MM.1S (cell line): ENCODE measurements around the gene ATXN1.

Experiments
- DNase-seq: peaks from one replicate; pipeline ENCODE4 v3.0.0-alpha.2; 2015
- H2AFZ ChIP-seq: fragments of 300-600 bp; sonication (generic); 2 replicates; pipeline ENCODE4 v1.6.0; 2016; ENCODE audit warnings: antibody characterized with exemption, low read length
- H3F3A ChIP-seq: fragments of 300-600 bp; sonication (generic); 2 replicates; pipeline ENCODE4 v1.6.1; 2016; ENCODE audit warnings: mild to moderate bottlenecking, antibody characterized with exemption, low read length, moderate library complexity, mixed read lengths; ENCODE audit not compliant: insufficient read depth
- H3K27ac ChIP-seq: fragments of 300-600 bp; sonication (generic); 2 replicates; pipeline ENCODE4 v1.5.1; 2016; ENCODE audit warnings: mild to moderate bottlenecking, low read length
- H3K27me3 ChIP-seq: fragments of 300-600 bp; sonication (generic); replicated peaks from 2 replicates; pipeline ENCODE4 v1.6.0; 2016; ENCODE audit warnings: low read length; ENCODE audit not compliant: insufficient read depth
- H3K36me3 ChIP-seq: fragments of 300-600 bp; sonication (generic); replicated peaks from 2 replicates; pipeline ENCODE4 v1.6.1; 2016; ENCODE audit warnings: mild to moderate bottlenecking, low read length, mixed read lengths; ENCODE audit not compliant: insufficient read depth
- H3K4me1 ChIP-seq: fragments of 300-600 bp; sonication (generic); 2 replicates; pipeline ENCODE4 v1.6.1; 2016; ENCODE audit warnings: low read length, mixed read lengths
- H3K4me2 ChIP-seq: fragments of 300-600 bp; sonication (generic); 2 replicates; pipeline ENCODE4 v1.6.0; 2016; ENCODE audit warnings: low read depth, low read length
- H3K4me3 ChIP-seq: fragments of 300-600 bp; sonication (generic); 2 replicates; pipeline ENCODE4 v1.5.1; 2016; ENCODE audit warnings: low read length, mixed read lengths
- H3K79me2 ChIP-seq: fragments of 300-600 bp; sonication (generic); 2 replicates; pipeline ENCODE4 v1.6.1; 2016; ENCODE audit warnings: mixed run types, low read length, mixed read lengths
- H3K9ac ChIP-seq: fragments of 300-600 bp; sonication (generic); 2 replicates; pipeline ENCODE4 v1.6.1; 2016; ENCODE audit warnings: low read length, mixed read lengths
- H3K9me2 ChIP-seq: fragments of 300-600 bp; sonication (generic); replicated peaks from 2 replicates; pipeline ENCODE4 v1.6.1; 2016; ENCODE audit warnings: mild to moderate bottlenecking, low read length, mixed read lengths; ENCODE audit not compliant: insufficient read depth
- H3K9me3 ChIP-seq: fragments of 300-600 bp; sonication (generic); replicated peaks from 2 replicates; pipeline ENCODE4 v1.6.1; 2016; ENCODE audit warnings: mild to moderate bottlenecking, low read length, mixed read lengths; ENCODE audit not compliant: insufficient read depth
- H4K20me1 ChIP-seq: fragments of 300-600 bp; sonication (generic); 2 replicates; pipeline ENCODE4 v1.6.1; 2016; ENCODE audit warnings: mild to moderate bottlenecking, low read length, moderate library complexity, mixed read lengths; ENCODE audit not compliant: insufficient read depth
- EZH2 ChIP-seq: fragments of 300-600 bp; sonication (generic); optimal IDR thresholded peaks from 2 replicates; pipeline ENCODE3; 2017; ENCODE audit warnings: low read depth, mild to moderate bottlenecking, antibody characterized with exemption, low read length, mixed read lengths
- EZH2phosphoT487 ChIP-seq: fragments of 300-600 bp; sonication (generic); IDR thresholded peaks from 2 replicates; pipeline ENCODE4 v1.6.1; 2018; ENCODE audit warnings: antibody characterized with exemption, low read length
- TF ChIP-seq, protein P1 (sequence below): fragments of 300-600 bp; sonication (generic); IDR thresholded peaks from 2 replicates; pipeline ENCODE4 v1.5.1; 2016; ENCODE audit warnings: antibody characterized with exemption, low read length, mixed read lengths

Gene ATXN1

DNA sequence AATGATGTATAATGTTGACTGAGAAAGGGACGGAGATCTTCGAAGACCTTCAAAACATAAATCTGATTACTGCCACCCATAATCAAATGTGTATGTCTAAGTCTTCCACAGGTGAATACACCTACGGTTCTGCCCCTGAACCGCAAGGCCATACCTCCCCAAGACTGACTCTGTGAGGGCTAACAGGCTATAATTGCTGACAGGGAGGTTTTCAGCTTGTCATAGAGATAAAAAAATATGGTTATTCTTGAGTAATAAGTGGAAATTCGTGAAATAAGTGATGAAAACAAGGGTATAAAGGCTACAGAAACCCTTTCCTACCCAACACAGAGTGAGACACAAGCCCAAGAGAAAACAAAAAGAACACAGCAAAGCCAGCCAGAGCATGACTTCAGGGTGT lies 188.9 kb downstream of the ATXN1 start:
- Histone ChIP-seq H3K4me3 (no peak overlapping the region), H3K79me2 (no peaks in the 10 kb centered on the region), H3K27me3 (no peaks in the 10 kb centered on the region), H3K4me2 (no peak overlapping the region), H4K20me1 (no peaks in the 10 kb centered on the region), H3K9me3 (no peaks in the 10 kb centered on the region), H3K9ac (no peak overlapping the region), H3K9me2 (no peaks in the 10 kb centered on the region), H2AFZ (no peak overlapping the region), H3K36me3 (no peaks in the 10 kb centered on the region), H3F3A (no peaks in the 10 kb centered on the region), H3K27ac (no peak overlapping the region), H3K4me1 (no peaks in the 10 kb centered on the region)
- DNase-seq: no peak
- no peak for TF ChIP-seq EZH2

DNA sequence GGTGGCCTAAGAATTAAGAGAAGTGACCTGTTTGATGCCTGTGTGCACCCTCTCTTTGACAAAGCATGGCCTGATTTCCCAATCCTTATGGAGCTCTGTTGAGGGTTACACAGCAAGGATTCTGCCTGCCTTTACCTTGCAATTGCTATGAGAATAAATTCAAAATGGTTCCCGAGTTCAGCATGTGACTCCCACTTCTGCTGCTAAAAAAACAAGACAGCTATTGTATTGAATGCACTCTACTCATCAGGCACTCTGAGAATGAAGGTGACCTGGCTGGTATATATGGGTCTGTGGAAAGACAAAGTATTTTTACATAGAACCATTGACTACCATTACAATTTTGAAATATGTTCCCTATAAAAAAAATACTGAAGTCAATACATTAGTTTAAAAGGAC lies 190.3 kb downstream of the ATXN1 start:
- Histone ChIP-seq H3K9ac (no peak overlapping the region), H3K4me3 (no peak overlapping the region), H3K36me3 (no peaks in the 10 kb centered on the region), H3K4me1 (no peaks in the 10 kb centered on the region), H3F3A (no peaks in the 10 kb centered on the region), H4K20me1 (no peaks in the 10 kb centered on the region), H3K79me2 (no peaks in the 10 kb centered on the region), H2AFZ (no peak overlapping the region), H3K9me3 (no peaks in the 10 kb centered on the region), H3K9me2 (no peaks in the 10 kb centered on the region), H3K4me2 (no peak overlapping the region), H3K27ac (no peak overlapping the region), H3K27me3 (no peaks in the 10 kb centered on the region)
- TF ChIP-seq EZH2phosphoT487: no peak
- TF ChIP-seq, protein P1, sequence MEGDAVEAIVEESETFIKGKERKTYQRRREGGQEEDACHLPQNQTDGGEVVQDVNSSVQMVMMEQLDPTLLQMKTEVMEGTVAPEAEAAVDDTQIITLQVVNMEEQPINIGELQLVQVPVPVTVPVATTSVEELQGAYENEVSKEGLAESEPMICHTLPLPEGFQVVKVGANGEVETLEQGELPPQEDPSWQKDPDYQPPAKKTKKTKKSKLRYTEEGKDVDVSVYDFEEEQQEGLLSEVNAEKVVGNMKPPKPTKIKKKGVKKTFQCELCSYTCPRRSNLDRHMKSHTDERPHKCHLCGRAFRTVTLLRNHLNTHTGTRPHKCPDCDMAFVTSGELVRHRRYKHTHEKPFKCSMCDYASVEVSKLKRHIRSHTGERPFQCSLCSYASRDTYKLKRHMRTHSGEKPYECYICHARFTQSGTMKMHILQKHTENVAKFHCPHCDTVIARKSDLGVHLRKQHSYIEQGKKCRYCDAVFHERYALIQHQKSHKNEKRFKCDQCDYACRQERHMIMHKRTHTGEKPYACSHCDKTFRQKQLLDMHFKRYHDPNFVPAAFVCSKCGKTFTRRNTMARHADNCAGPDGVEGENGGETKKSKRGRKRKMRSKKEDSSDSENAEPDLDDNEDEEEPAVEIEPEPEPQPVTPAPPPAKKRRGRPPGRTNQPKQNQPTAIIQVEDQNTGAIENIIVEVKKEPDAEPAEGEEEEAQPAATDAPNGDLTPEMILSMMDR: no peak
- no peak for TF ChIP-seq EZH2
- no peak for DNase-seq

DNA sequence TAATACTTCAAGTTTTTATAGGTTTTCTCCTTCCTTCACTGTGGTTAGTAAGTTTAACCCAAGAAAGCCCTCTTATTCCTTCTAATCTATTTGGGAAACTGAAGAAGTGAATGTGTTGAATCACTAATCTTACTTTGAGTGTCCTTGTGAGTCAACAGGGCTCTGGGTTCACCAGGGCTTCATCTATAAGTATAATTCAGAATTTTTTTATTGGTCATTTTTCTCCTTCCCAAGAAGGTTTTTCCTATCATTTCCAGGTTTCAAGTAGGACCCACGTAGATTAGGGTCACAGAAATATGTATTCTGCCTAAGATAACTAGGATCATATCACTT lies 191.1 kb downstream of the ATXN1 start:
- no peaks in the 10 kb centered on the region for H3K9me2 ChIP-seq
- no peak overlapping the region for H2AFZ ChIP-seq
- no peaks in the 10 kb centered on the region for H3F3A ChIP-seq
- DNase-seq: no peak
- no peak overlapping the region for H3K27ac ChIP-seq
- TF ChIP-seq, protein P1: no peak
- TF ChIP-seq EZH2 (no peak), EZH2phosphoT487 (no peak)
- H3K9ac ChIP-seq: no peak overlapping the region
- H3K4me3 ChIP-seq: no peak overlapping the region
- no peaks in the 10 kb centered on the region for H3K9me3 ChIP-seq
- no peaks in the 10 kb centered on the region for H3K27me3 ChIP-seq
- no peak overlapping the region for H3K4me2 ChIP-seq
- H4K20me1 ChIP-seq: no peaks in the 10 kb centered on the region
- H3K79me2 ChIP-seq: no peaks in the 10 kb centered on the region
- no peaks in the 10 kb centered on the region for H3K4me1 ChIP-seq
- H3K36me3 ChIP-seq: no peaks in the 10 kb centered on the region

DNA sequence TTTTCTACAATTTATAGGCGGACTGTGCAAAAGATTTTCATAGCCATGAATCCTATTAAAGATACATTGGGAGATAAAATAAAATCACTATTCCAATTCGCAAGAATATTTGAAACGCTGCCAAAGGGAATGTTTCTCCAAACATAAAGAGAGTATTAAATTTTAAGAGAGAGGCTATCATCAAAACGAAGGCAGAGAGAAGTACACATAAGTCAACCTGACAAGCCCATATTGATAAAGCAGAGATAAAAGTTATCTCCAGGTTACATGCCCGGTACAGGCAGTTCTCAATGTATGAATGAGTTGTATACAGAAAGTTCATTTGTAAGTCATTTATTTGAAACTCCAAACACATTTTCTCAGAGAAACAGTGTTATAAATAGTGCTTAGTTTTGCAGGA lies 193.1 kb downstream of the ATXN1 start:
- Histone ChIP-seq H3K9ac (no peak overlapping the region), H3F3A (no peaks in the 10 kb centered on the region), H3K27me3 (no peaks in the 10 kb centered on the region), H3K4me3 (no peak overlapping the region), H3K4me2 (no peak overlapping the region), H3K36me3 (no peaks in the 10 kb centered on the region), H2AFZ (no peak overlapping the region), H3K9me2 (no peaks in the 10 kb centered on the region), H3K27ac (no peak overlapping the region), H4K20me1 (no peaks in the 10 kb centered on the region), H3K4me1 (no peaks in the 10 kb centered on the region), H3K9me3 (no peaks in the 10 kb centered on the region), H3K79me2 (no peaks in the 10 kb centered on the region)
- TF ChIP-seq EZH2phosphoT487: no peak
- TF ChIP-seq, protein P1: no peak
- TF ChIP-seq EZH2: no peak
- no peak for DNase-seq
